SK-N-DZ (cell line): ENCODE data around the gene C1R.

Experiments used
- DNase-seq: peaks from one replicate; pipeline ENCODE4 v3.0.0-alpha.2; 2015; ENCODE audit warnings: low spot score

The C1R gene

DNA sequence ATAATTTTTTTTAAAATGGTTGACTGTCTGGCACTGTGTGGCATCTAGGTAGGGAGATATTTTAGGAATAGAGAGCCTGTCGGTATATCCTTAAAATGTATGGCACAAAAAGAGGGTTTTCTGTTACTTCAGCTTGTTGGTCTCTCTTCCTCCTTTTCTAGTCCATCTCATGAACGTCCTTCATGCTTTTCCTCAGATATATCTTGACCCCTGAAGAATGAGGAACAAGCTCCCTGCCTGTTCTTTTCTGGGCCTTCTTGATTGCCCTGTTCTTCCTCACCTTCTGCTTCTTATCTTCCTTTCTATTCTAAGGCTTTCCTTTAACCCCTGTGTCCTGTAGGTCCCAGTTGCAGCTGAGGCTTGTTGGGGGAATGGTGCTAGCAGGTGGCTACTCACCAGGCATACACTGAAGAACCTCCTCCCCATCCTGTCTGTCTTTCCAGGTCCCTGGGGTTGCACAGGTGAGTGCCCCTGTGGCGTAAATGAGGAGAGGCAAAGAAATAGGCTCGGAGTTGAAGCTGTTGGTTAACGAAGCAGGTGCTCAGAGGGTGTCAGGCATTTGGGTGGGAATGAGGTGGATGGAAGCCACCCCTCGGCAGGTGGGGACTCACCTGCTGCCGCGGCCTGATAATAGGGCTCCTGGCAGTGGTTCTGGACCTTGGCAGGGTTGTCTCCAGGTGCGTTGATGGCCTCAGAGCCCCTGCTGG lies 7.2 kb upstream of the C1R start:
- no peak for DNase-seq

DNA sequence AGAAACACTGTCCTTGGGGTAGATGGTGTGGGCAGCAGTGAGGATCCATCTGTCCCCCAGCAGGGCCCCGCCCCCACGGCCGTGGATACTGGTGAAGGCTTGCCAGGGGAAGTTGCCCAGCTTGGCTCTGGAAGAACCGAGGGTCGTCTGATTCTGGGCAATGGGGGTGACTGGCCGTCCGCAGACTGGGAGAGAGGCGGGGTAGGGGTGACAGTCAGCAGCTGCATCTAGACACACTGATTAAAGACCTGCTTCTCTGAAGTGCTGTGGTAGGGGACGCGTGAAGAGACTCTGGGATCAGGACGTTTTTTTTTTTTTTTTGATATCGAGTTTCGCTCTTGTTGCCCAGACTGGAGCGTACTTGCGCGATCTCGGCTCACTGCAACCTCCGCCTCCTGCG lies 4.7 kb upstream of the C1R start:
- DNase-seq: peak; percentile 49

DNA sequence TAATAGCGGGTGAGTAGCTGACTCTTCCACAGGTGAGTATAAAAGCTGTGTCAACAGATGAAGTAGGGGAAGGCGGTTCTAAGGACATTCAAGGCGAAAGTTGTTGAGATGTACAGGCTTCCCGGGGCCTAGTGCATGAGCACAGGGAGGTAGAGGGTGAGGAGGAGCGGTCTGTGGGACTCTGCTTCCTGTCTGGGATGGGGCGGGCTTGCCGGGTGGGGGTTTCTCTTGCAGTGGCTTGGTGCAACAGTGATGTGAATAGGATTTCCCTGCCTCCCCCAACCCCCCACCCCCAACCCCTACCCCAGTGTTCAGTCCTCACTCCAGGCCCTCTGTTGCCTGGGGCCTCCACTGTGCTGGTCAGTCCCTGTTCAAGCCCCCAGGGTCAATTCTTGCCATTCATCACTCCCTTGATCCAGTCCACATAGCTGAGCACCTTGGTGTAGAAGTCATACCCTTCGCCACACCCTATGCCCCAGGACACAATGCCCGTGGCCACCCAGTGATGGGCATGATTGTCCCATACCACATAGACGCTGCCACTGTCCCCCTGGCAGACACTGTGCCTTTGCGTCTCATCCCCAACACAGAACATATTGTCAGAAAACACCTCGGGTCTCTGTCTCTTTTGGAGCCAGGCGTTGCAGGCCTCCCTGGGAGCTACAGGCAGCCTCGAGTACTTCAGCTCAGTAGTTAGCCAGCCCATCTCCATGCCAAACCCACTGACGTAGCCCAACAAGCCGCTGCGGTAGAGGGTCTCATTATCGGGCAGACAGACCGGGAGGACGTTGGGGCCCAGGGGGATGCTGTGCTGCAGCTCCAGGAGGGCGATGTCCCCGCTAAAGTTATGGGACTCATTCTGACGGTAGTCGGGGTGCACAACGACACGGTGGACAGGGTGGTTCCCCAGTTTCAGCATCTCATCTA lies 4.0 kb upstream of the C1R start:
- no peak for DNase-seq

DNA sequence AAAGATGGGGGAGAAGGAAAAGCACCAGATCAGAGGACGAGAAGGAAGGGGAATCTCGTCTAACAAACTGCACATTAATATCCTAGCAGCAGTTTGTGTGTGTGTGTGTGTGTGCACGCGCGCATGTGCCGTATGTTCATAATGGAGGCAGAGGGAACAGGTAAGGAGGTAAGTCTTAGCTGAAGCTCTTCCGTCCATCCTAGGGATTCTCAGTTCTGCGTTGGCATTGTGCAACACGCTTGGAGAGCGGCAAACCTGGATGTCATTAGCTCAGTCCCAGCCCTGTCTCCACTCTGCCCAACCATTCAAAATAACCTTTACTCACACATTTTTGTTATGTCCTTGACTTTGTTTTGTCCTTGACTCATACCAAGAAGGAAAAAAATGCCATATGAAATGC lies 1.6 kb upstream of the C1R start:
- DNase-seq: no peak

DNA sequence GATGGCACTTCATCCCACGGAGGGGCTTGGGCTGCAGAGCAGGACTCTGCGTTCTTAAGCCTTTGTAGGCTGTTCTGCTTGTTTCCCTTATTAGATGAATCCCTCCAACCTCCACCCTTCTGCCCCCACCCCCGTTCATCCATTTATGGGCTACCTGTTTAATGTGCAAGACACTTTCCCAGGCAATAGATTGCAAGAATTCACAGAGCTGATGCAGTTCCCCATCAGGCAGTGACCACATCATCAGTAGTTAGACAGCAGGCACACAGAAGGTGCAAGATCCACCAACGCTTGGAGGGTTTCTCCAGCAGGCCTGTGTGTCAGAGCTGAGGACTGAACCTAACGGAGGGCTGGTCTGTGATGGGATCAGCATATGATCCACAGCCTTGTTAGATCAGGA lies 1.2 kb upstream of the C1R start:
- DNase-seq: no peak

DNA sequence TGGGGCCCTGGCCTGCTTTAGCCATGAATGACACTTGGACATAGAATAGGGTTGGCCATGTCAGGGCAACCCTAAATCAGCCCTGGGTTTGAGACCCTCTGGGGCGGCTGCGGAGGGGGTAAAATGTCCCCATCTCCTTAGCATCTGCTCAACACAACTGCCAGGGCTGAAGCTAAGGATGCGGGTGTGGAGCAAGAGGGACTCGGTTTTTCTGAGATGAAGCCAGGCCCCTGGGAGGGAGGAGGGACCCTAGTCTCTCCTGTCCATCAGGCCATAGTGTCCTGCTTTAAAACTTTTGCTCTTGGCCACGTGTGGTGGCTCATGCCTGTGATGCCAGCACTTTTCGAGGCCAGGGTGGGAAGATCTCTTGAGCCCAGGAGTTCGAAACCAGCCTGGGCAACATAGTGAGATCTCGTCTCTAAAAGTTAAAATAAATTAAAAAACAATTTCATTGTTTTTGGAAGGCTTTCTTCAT lies 778 bp upstream of the C1R start:
- no peak for DNase-seq

DNA sequence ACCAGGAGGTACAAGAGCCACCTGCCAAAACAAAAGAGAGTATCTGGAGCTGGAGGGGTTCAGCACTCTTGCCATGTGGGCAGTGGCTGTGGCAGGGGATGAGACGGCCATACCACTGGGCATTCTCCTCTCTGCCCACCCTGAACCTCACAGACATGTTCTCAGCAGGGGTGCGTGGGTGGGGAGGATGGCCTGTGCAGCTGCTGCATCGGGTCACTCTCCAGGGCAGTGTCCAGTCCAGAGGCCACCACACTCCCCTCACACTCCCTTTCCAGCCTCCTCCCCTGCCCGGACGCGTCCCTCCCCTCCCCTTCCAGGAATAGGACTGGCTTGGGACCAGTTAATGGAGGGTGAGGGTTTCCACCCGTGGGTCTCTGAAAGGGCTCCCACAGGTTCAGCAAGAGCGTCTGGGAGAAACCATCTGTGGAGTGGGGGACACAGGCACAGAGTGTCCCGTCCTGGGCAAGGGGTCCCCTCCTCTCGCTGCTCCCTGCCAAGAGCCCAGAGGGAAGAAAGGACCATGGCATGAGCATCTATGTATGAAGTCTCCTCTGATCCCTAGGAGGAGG lies 501 bp downstream of the C1R start:
- no peak for DNase-seq

DNA sequence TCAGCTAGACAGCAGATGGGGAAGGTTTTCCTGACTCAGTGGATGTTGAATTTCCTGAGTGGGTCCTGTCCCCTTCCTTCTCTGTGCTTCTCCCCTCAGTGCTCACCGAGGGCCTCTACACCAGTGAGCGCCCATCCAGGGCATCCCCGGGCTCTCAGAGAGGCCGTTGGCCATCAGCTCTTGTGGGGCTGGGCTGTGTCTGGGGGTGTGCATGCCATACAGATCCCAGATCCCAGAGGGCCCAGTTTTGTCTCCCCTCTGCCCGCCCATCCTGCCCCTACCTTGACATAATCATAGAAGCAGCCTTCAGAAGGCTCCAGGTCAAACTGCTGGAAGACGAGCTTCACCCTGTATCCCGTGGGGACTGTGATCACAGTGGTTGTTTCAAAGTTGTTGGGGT lies 1.1 kb downstream of the C1R start:
- no peak for DNase-seq

DNA sequence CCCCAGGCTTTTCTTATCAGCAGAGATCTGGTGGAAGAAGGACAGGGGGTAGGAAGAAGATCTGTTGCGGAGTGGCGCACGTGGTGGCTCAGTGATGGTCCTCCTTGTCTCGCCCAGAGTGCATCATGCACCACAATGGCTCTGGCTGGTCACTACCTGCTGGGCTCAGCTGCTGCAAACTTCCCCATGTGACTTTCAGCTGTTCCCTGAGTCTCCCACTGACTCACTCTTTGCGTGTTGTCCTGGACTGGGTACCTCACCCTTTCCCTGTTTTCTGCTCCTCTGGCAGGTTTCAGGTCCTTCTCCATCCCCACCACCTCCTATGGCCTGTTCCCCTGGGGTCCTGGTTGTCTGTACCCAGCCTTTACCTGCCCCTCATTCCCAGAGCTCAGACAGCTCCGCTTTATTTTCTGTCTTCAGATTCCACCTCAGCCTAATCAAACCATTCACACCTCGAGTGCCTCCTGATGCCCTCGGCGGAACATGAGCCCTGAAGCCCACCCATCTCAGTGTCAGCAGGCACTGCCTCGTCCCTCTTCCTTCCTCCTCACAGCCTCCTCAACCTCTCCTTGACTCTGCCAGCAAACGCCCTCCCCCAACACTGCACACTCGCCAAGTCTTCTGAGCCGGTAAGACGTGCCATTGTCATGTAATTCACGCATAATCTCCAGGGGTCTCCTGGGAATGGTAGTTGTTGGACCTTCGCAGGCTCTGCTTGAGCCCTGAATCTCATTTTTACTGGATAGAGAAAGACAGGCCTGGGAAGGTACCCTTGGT lies 1.8 kb downstream of the C1R start:
- no peak for DNase-seq

DNA sequence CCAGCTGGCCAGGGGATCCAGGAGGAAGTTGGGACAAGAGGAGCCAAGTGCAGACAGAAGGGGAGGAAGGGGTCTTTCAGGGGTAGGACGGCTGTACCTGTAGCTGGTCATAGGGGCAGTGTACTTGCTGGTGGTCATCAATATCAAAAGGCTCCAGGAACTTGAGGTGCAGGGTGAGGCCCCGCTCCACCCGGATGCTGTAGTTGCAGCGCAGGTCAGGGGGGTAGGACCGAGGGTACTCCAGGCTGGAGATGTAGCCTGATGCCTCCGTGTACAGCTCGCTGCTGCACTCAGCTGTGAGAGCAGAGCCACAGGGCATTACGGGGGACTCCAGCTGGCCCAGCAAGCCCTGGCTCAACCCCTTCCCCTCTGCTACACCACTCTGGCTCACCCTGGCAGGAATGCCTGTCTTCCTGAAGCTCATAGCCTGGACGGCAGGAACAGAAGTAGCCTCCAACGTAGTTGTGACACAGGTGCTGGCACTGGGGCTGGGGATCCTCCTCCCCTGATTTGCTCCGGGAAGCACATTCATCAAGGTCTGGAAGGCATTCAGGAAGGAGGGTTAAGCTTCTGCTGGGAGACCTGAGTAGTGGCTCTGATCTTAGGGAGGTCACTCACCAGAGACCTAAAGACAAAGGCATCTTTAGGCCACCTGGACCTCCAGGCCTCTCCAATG lies 2.9 kb downstream of the C1R start:
- DNase-seq: no peak

DNA sequence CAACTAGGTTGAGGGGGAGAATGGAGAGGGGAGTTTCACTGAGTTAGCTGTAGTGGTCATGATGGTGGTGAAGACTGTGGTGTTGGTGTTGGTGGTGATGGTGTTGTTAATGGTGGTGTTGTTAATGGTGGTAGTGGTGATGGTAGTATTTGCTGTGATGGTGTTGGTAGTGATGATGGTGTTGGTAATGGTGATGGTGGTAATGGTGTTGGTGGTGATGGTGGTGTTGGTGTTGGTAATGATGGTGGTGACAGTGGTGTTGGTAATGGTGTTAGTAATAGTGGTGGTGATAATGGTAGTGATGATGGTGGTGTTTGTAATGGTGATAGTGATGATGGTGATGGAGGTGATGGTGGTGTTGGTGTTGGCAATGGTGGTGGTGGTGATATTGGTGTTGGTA lies 9.1 kb downstream of the C1R start:
- DNase-seq: no peak

DNA sequence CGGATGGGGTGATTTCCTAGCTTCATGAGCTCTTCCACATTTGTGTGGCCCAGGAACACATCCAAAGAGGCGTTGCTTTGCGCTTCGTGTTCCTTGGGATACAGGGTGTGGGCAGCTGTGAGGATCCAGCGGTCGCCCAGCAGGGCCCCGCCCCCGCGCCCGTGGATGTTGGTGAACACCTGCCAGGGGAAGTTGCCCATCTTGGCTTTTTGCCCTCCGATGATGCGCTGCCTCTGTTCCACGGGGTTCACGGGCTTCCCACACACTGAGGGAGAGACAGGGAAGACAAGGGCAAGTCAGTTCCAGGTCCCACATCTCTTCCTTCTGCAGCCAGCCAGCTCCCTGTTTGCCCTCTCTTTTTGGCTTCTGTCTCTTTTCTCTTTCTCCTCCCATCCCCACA lies 11.2 kb downstream of the C1R start:
- no peak for DNase-seq

DNA sequence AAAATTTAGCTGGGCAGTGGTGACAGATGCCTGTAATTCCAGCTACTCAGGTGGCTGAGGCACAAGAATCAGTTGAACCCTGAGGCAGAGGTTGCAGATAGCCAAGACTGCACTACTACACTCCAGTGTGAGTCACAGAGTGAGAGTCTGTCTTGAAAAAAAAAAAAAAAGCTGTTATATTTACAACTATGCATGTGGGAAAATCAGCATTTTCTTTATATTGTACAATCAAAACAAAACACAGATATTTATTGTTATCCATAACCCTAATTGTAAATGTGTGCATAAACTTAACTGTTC lies 12.5 kb downstream of the C1R start:
- DNase-seq: no peak

DNA sequence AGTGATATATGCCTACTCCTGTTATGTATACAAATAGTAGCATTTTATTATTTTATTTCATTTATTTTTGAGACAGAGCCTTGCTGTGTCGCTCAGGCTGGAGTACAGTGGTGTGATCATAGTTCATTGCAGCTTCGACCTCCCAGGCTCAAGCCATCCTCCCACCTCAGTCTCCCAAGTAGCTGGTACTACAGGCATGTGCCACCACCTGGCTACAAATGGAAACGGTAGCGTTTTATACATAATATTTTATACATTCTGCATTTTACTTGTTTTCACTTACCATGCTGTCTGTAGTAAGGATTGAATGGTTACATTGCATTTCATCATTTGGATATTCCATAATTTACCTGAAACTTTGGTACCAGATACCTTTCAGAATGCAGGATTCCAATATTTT lies 14.1 kb downstream of the C1R start:
- no peak for DNase-seq

DNA sequence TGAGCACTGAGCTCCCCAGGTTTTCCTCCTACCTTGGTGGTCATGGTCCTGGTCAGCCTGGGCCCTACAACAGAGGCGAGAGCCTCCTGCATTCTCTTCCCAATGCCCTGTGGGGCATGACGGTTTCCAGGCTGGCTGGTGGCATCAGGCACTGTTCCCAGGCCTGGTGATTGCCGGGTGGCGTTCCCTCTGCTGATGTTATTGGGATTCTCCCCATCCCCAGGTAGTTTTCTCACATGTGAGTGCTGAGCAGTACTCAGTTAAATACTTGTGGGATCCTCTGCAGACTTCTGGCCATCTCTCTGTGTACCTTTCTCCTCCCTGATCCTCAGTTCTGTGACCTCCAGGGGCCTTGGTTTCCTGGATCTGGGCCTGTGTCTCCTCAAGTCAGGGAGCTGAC lies 15.8 kb downstream of the C1R start:
- DNase-seq: no peak

DNA sequence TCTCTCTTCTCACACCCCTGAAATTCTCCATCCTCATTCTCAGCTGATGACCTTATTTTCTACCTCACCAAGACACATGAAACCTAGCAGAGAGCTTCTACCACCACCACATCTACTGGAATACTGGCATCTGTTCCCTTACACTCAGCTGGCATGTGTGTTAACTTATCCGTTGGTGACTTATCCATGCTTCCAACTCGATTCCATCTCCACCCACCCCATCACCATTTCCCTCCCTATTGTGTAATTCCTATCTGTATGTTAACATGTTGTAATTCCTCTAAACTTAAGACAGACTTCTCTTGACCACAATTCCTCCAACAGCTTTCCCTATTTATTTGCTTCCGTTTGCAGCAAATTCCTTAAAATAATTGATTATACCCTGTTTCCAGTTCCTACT lies 16.3 kb downstream of the C1R start:
- DNase-seq: no peak

DNA sequence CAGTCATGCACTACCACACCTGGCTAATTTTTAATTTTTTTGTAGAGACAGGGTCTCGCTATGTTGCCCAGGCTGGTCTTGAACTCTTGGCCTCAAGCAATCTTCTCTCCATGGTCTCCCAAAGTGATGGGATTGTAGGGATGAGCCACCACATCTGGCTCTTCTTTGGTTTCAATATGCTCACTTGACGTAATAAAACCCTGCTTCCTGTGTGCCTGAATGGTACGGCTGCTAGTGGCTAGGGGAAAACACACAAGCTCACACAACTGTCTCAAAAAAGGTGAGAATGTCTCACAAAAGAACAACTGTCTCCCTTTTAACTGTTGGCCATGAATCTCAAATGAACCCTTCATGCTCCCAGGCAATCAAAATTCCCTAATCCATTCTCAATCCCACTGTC lies 16.7 kb downstream of the C1R start:
- DNase-seq: no peak

DNA sequence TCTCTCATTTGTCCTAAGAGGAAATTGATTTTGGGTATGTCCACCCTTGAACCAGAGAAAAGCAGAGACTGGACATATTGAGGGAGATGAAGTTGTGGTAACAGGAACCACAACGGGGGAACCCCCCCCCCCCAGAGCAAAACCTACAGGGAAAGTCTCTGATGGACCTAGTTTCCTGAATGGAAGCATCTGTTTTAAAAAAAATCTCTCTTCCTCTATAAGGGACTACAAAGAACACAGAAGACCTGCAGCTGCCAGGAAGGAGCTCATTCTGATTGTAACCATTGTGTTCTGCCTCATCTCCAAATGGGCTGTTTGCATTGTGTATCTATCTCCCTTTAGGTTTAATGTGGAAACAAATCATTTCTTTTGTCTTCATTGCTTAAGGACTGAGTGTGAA lies 18.3 kb downstream of the C1R start:
- no peak for DNase-seq

DNA sequence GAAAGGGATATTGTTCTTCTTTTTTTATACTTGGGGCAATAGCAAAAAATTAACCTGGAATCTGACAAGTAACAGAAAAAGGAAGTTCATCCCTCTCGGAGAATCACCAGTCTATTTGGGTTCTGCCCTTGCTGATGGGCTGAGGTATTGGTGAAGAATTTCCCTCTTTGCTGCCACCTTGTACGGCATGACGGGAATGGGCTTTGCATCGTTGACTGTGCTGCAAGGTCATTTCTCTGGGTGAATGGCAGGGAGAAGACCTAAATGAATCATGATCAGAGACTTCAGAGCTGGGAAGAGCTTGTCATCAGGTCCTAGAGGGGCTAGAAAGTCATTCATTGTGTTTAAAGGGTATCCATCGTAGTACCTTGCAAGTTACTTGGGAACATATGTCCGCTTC lies 19.7 kb downstream of the C1R start:
- DNase-seq: no peak

DNA sequence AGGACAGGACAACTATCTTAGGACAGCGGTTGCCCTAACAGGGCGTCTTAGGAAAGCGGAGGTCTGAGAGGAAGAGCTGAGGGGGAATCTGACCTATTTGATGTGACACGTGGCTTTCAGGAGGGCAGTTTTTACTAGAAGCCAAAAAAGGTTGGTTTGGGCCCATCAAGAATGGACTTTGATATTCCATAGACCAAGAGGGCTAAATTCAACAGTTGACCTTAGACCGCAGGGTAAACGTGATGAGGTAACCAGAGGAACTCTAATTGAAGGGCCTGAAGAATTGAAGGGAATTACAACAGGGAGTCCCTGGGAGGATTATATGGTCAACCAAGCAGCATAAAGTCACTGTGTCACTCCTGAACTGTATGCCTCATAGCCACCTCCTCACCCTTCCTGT lies 20.2 kb downstream of the C1R start:
- no peak for DNase-seq

DNA sequence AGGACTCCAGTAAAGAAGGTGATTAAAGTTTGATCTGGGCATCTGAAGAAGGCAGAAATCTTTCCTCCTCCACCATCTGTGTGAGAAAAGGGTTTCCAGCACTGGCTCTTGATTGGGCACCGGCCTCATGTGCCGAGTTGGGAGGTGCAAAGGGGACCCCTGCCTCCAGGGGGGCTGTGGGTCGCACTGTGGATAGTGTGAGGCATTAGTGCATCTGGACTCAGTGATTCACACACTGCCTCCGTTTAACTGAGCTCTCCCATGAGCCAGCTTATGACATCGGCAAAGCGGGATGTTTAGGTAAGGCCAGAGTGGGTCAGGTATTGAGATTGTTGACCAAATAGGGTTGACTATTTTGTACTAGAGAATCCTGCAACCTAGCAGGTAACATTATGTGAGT lies 22.9 kb downstream of the C1R start:
- DNase-seq: no peak

DNA sequence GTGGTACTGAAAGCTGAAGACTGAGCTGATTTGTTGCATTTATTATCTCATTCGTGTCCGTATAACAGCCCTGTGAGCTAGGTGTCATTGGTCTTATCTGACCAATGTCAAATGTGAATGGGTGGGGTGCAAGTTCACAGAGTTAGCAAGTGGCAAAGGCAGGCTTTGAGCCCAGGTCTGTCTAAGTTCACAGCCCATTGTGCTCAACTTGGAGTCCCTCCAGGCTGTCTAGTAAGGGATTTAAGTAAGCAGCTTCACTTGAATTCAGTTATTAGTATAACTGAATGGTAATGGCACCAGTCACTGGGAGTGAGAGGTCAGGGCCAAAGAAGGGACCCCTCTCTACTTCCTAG lies 23.3 kb downstream of the C1R start:
- no peak for DNase-seq
